SU-DHL-6 (cell line): ENCODE data around the gene FIGN.

Experiments
- EZH2phosphoT487 ChIP-seq: fragments of 200-600 bp; sonication (generic), shearing (Covaris generic); conservative IDR thresholded peaks from 2 replicates; pipeline ENCODE4 v1.6.1; 2018; ENCODE audit warnings: mild to moderate bottlenecking, antibody characterized with exemption, low read length, moderate library complexity, mixed read lengths
- TF ChIP-seq, protein P1 (sequence below): fragments of 200-600 bp; sonication (generic); IDR thresholded peaks from one replicate; pipeline ENCODE4 v1.5.1; 2017; ENCODE audit warnings: antibody characterized with exemption, mild to moderate bottlenecking, low read length, moderate library complexity; ENCODE audit not compliant: insufficient read depth, poor library complexity, severe bottlenecking

DNA sequence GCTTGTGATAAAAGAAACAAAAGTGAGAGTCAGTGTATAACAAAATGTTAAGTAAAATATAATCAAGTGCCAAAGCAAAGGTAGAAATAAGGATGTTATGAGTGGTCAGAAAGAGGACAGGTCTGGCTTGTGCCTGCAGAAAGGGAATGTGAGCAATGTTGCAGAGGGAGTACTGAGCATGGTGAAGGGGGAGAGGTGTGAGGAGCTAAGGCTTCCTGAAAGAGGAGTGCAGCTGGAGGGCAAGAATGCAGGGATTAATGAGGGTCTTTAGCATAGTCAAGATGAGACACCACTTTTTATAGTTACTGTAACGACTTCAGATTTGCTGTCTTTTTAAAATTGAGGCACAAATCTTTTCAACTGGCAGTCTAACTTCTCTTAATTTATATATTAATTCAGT is 22.0 kb upstream of the FIGN start:
- TF ChIP-seq, protein P1, sequence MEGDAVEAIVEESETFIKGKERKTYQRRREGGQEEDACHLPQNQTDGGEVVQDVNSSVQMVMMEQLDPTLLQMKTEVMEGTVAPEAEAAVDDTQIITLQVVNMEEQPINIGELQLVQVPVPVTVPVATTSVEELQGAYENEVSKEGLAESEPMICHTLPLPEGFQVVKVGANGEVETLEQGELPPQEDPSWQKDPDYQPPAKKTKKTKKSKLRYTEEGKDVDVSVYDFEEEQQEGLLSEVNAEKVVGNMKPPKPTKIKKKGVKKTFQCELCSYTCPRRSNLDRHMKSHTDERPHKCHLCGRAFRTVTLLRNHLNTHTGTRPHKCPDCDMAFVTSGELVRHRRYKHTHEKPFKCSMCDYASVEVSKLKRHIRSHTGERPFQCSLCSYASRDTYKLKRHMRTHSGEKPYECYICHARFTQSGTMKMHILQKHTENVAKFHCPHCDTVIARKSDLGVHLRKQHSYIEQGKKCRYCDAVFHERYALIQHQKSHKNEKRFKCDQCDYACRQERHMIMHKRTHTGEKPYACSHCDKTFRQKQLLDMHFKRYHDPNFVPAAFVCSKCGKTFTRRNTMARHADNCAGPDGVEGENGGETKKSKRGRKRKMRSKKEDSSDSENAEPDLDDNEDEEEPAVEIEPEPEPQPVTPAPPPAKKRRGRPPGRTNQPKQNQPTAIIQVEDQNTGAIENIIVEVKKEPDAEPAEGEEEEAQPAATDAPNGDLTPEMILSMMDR, result no peak
- TF ChIP-seq EZH2phosphoT487, result no peak
